22Rv1 (cell line): ENCODE measurements around the gene DEAF1.

Source experiments
- ZFX ChIP-seq: fragments of 450-650 bp; IDR thresholded peaks from 2 replicates; pipeline ENCODE4 v1.6.1; 2017; ENCODE audit warnings: antibody characterized with exemption, borderline replicate concordance
- TF ChIP-seq, protein P1 (sequence below): fragments of 450-650 bp; IDR thresholded peaks from 2 replicates; pipeline ENCODE4 v1.5.1; 2017; ENCODE audit warnings: mild to moderate bottlenecking

DNA sequence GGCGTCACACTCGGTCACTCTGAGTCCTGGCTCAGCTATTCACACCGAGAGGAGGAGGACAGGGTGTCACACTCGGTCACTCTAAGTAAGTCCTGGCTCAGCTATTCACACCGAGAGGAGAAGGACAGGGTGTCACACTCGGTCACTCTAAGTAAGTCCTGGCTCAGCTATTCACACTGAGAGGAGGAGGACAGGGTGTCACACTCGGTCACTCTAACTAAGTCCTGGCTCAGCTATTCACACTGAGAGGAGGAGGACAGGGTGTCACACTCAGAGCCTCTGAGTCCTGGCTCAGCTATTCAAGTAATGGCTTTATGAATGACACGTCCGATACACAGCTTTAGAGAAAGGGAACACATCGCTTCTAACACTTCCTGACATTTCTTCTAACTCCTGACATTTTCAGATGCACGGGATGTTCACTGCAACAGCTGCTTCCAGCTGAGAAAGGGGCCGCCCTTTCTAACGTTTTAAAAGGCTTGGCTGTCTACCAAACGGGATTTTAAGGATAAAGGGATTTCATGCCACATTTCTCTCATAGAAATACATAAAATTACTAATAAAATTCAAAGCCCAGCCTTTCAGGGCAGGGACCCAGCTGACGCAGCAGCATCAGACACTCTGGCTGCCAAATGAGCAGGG lies 29.8 kb downstream of the DEAF1 start:
- TF ChIP-seq, protein P1, sequence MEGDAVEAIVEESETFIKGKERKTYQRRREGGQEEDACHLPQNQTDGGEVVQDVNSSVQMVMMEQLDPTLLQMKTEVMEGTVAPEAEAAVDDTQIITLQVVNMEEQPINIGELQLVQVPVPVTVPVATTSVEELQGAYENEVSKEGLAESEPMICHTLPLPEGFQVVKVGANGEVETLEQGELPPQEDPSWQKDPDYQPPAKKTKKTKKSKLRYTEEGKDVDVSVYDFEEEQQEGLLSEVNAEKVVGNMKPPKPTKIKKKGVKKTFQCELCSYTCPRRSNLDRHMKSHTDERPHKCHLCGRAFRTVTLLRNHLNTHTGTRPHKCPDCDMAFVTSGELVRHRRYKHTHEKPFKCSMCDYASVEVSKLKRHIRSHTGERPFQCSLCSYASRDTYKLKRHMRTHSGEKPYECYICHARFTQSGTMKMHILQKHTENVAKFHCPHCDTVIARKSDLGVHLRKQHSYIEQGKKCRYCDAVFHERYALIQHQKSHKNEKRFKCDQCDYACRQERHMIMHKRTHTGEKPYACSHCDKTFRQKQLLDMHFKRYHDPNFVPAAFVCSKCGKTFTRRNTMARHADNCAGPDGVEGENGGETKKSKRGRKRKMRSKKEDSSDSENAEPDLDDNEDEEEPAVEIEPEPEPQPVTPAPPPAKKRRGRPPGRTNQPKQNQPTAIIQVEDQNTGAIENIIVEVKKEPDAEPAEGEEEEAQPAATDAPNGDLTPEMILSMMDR: no peak
- no peak for TF ChIP-seq ZFX
